ENCODE results near the gene PFN2. TPM values are rescaled to one million over a fixed set of nuclear protein-coding genes. Genes with fewer than 3 reads are reported as not detected.
"Not testable (repeated sequence)": the region's sequence is repeated elsewhere in the genome, so short reads cannot be mapped to it uniquely, and the experiment has no call there.

PFN2 gene
- total RNA-seq, 4 donors from 2014 or later, result 6.5 to 19.9 (median 13.2) TPM

GRCh38 chr3:149947231-149947630, 23.5 kb downstream of the PFN2 start:
- no peaks in the 10 kb centered on the region for H3K9me3 ChIP-seq

DNA sequence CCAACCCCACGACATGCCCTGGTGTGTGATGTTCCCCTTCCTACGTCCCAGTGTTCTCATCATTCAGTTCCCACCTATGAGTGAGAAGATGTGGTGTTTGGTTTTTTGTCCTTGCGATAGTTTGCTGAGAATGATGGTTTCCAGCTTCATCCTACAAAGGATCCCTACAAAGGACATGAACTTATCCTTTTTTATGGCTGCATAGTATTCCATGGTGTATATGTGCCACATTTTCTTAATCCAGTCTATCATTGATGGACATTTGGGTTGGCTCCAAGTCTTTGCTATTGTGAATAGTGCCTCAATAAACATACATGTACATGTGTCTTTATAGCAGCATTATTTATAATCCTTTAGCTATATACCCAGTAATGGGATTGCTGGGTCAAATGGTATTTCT, 26.7 kb downstream of the PFN2 start:
- H3K4me1 ChIP-seq; H3K9me3 ChIP-seq; H3K36me3 ChIP-seq; DNase-seq (ENCODE audit: low spot score in 2 of 2); H3K27me3 ChIP-seq; H3K27ac ChIP-seq; H3K4me3 ChIP-seq: not testable (repeated sequence)
- WGBS, result 98% methylated on average over 3 of the region's 3 CpGs

More at GRCh38 chr3:149947231-149947630, 23.5 kb downstream of the PFN2 start:
- TF ChIP-seq, protein P1, sequence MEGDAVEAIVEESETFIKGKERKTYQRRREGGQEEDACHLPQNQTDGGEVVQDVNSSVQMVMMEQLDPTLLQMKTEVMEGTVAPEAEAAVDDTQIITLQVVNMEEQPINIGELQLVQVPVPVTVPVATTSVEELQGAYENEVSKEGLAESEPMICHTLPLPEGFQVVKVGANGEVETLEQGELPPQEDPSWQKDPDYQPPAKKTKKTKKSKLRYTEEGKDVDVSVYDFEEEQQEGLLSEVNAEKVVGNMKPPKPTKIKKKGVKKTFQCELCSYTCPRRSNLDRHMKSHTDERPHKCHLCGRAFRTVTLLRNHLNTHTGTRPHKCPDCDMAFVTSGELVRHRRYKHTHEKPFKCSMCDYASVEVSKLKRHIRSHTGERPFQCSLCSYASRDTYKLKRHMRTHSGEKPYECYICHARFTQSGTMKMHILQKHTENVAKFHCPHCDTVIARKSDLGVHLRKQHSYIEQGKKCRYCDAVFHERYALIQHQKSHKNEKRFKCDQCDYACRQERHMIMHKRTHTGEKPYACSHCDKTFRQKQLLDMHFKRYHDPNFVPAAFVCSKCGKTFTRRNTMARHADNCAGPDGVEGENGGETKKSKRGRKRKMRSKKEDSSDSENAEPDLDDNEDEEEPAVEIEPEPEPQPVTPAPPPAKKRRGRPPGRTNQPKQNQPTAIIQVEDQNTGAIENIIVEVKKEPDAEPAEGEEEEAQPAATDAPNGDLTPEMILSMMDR (IDR thresholded peaks at IDR 0.05), result no peak
- TF ChIP-seq EP300 (IDR thresholded peaks at IDR 0.05), result no peak
- TF ChIP-seq POLR2A (IDR thresholded peaks at IDR 0.05), result no peak
- H3K4me1 ChIP-seq, result no peaks in the 10 kb centered on the region
- no peaks in the 10 kb centered on the region for H3K27me3 ChIP-seq
- DNase-seq (ENCODE audit: low spot score in 2 of 2), result no peak
- no peak overlapping the region for H3K4me3 ChIP-seq
- H3K36me3 ChIP-seq, result peaks cover 11% of the 10 kb centered on the region
- WGBS, result 95% methylated on average over 7 of the region's 7 CpGs
- no peak overlapping the region for H3K27ac ChIP-seq

DNA sequence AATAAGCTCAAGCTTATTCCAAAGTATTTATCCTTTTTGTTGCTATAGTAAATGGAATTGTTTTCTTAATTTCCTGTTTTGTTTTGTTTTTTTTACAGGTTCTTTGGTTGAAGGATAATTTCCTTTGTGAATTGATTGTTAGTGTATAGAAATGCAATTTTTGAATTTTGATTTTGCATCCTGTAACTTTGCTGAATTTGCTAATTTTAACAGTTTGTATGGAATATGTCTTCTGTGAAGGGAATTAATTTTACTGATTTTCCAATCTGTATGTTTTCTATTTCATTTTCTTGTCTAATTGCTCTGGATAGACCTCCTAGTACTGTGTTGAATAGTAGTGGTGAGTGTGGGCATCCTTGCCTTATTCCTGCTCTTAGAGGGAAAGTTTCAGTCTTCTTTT, 28.3 kb downstream of the PFN2 start:
- TF ChIP-seq EP300 (IDR thresholded peaks at IDR 0.05) (no peak), POLR2A (IDR thresholded peaks at IDR 0.05) (no peak), POLR2AphosphoS5 (IDR thresholded peaks at IDR 0.05) (no peak)
- TF ChIP-seq, protein P1 (IDR thresholded peaks at IDR 0.05), result no peak
- Histone ChIP-seq H3K9me3 (no peaks in the 10 kb centered on the region), H3K27me3 (no peaks in the 10 kb centered on the region), H3K4me3 (no peak overlapping the region), H3K36me3 (peaks cover 4% of the 10 kb centered on the region), H3K4me1 (no peaks in the 10 kb centered on the region), H3K27ac (no peak overlapping the region)
- no peak for DNase-seq (ENCODE audit: low spot score in 2 of 2)

GRCh38 chr3:149941946-149942345, 28.7 kb downstream of the PFN2 start:
- H3K27me3 ChIP-seq, result no peaks in the 10 kb centered on the region
- WGBS, result 77% methylated on average over 1 of the region's 1 CpG
- H3K9me3 ChIP-seq, result no peaks in the 10 kb centered on the region
- no peaks in the 10 kb centered on the region for H3K4me1 ChIP-seq
- DNase-seq (ENCODE audit: low spot score in 2 of 2), result no peak
- H3K4me3 ChIP-seq, result no peak overlapping the region
- peaks cover 4% of the 10 kb centered on the region for H3K36me3 ChIP-seq
- TF ChIP-seq, protein P1 (IDR thresholded peaks at IDR 0.05), result no peak
- TF ChIP-seq EP300 (IDR thresholded peaks at IDR 0.05) (no peak), POLR2AphosphoS5 (IDR thresholded peaks at IDR 0.05) (no peak), POLR2A (IDR thresholded peaks at IDR 0.05) (no peak)
- no peak overlapping the region for H3K27ac ChIP-seq

GRCh38 chr3:149941186-149941585, 29.5 kb downstream of the PFN2 start:
- Histone ChIP-seq H3K27me3 (no peaks in the 10 kb centered on the region), H3K9me3 (no peaks in the 10 kb centered on the region), H3K4me1 (no peaks in the 10 kb centered on the region), H3K4me3 (no peak overlapping the region), H3K36me3 (peaks cover 4% of the 10 kb centered on the region), H3K27ac (no peak overlapping the region)
- TF ChIP-seq POLR2A (IDR thresholded peaks at IDR 0.05) (no peak), POLR2AphosphoS5 (IDR thresholded peaks at IDR 0.05) (no peak), EP300 (IDR thresholded peaks at IDR 0.05) (no peak)
- WGBS, result 95% methylated on average over 2 of the region's 2 CpGs
- no peak for DNase-seq (ENCODE audit: low spot score in 2 of 2)

DNA sequence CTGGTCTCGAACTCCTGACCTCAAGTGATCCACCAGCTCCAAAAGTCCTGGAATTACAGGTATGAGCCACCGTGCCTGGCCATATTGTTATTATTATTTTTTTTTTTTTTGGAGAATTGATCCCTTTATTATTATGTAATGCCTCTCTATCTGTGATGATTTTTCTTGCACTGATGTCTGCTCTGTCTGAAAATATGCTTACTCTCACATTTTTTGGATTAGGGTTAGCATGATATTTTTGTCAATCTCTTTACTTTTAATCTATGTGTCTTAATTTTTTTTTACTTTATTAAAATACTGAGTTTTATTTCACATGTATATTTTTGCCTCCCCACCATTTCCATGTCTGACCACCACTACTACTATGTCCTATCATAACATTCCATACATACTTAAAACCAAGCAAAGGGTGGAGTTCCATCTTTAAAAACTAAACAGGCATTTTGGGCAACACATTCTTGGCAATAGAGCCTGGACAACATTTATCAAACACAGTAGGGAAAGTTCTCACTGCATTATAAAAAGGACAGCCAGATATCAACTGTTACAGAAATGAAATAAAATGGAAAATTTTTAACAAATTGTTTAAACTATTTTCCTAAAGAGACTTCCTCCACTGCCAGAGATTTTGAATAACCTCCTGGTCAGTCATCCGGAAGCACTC, 32.2 kb downstream of the PFN2 start:
- H3K4me3 ChIP-seq; H3K4me1 ChIP-seq; H3K36me3 ChIP-seq; H3K9me3 ChIP-seq; H3K27me3 ChIP-seq; DNase-seq (ENCODE audit: low spot score in 2 of 2); H3K27ac ChIP-seq: not testable (repeated sequence)
- 91% methylated on average over 3 of the region's 3 CpGs for WGBS

DNA sequence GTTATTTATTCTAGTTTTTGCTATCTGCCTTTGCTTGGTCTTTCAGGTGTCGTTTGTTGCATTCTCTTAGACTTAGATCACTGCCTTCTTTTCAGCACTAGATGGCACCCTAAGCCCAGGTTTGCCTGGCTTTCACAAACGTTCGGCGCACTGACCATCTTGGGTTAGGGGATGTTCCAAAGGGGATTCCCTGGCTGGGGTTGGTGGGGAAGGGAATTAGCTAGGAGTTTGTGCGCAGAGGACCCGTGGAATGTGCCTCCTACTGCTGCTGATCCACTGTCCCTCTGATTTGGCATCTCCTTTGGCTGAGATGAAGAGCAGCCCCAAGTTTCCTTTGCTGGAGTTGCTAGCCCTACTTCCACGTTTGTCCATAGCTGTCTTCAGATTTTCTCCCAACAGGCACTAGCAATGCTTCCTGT, 33.9 kb downstream of the PFN2 start:
- Histone ChIP-seq H3K27ac (no peak overlapping the region), H3K9me3 (no peaks in the 10 kb centered on the region), H3K4me3 (no peak overlapping the region), H3K4me1 (no peaks in the 10 kb centered on the region), H3K27me3 (no peaks in the 10 kb centered on the region), H3K36me3 (peaks cover 10% of the 10 kb centered on the region)
- WGBS, result 60% methylated on average over 7 of the region's 7 CpGs
- DNase-seq (ENCODE audit: low spot score in 2 of 2), result no peak
- TF ChIP-seq, protein P1 (IDR thresholded peaks at IDR 0.05), result peak in 1 of 2 donors; percentile 37
- TF ChIP-seq EP300 (IDR thresholded peaks at IDR 0.05), result no peak
